C4-2B (cell line): ENCODE data around the gene PICALM.

Experiments
- ZFX ChIP-seq: fragments of 450-650 bp; IDR thresholded peaks from 2 replicates; pipeline ENCODE4 v1.6.1; 2017
- TF ChIP-seq, protein P1 (sequence below): fragments of 450-650 bp; conservative IDR thresholded peaks from 2 replicates; pipeline ENCODE4 v1.5.1; 2017; ENCODE audit warnings: mild to moderate bottlenecking

DNA sequence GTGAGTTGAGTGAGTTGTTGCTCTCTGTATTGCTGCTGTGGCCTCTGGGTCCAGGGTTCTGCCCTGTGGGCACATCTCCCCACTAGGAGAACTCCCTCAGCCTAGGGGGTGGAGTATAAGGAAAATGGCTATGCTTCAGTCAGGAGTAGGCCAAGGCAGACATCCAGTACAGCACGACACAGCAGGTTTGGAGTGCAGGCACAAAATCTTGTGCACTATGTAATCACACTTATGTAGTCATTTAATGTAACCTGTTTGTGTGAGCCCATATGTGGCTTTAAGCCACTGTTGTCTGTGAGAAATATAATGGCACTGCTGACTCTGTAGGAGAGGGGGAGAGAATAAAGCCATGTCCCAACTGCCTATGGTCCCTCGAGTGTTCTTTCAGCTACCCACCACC is 123.6 kb downstream of the PICALM start:
- TF ChIP-seq, protein P1, sequence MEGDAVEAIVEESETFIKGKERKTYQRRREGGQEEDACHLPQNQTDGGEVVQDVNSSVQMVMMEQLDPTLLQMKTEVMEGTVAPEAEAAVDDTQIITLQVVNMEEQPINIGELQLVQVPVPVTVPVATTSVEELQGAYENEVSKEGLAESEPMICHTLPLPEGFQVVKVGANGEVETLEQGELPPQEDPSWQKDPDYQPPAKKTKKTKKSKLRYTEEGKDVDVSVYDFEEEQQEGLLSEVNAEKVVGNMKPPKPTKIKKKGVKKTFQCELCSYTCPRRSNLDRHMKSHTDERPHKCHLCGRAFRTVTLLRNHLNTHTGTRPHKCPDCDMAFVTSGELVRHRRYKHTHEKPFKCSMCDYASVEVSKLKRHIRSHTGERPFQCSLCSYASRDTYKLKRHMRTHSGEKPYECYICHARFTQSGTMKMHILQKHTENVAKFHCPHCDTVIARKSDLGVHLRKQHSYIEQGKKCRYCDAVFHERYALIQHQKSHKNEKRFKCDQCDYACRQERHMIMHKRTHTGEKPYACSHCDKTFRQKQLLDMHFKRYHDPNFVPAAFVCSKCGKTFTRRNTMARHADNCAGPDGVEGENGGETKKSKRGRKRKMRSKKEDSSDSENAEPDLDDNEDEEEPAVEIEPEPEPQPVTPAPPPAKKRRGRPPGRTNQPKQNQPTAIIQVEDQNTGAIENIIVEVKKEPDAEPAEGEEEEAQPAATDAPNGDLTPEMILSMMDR, result no peak
- TF ChIP-seq ZFX, result no peak
